HEK293T (cell line): ENCODE measurements around the gene GARIN3.
"Not testable (repeated sequence)": the region's sequence is repeated elsewhere in the genome, so short reads cannot be mapped to it uniquely, and the experiment has no call there.

Experiments
- CTCF ChIA-PET: fragments of 350-600 bp; formaldehyde crosslinking; extraction: SDS; loops from one replicate; lab custom pipeline; 2021; ENCODE audit warnings: antibody characterized with exemption, inconsistent platforms; lab: Yijun Ruan, JAX
- POLR2A ChIA-PET: fragments of 350-600 bp; formaldehyde crosslinking; extraction: SDS; loops from one replicate; lab custom pipeline; 2020; ENCODE audit warnings: antibody characterized with exemption, inconsistent platforms; lab: Yijun Ruan, JAX
- DNase-seq: peaks from one replicate; pipeline ENCODE4 v3.0.0; 2012; ENCODE audit warnings: mixed read lengths; ENCODE audit errors: extremely low spot score
- ARNT ChIP-seq: fragments of 450-650 bp; IDR thresholded peaks from 2 replicates; pipeline ENCODE4 v1.6.1; 2017; ENCODE audit warnings: mild to moderate bottlenecking
- CTBP1 ChIP-seq: fragments of 450-650 bp; IDR thresholded peaks from 2 replicates; pipeline ENCODE4 v1.6.1; 2016; ENCODE audit warnings: borderline replicate concordance
- ELF4 ChIP-seq: fragments of 450-650 bp; IDR thresholded peaks from 2 replicates; pipeline ENCODE4 v1.6.1; 2017; ENCODE audit warnings: antibody characterized with exemption
- FOXA1 ChIP-seq: fragments of 450-650 bp; IDR thresholded peaks from 2 replicates; pipeline ENCODE4 v1.6.1; 2016; ENCODE audit warnings: mild to moderate bottlenecking
- FOXK2 ChIP-seq: fragments of 450-650 bp; IDR thresholded peaks from 2 replicates; pipeline ENCODE4 v1.6.1; 2016; ENCODE audit warnings: mild to moderate bottlenecking
- FOXM1 ChIP-seq: fragments of 450-650 bp; IDR thresholded peaks from 2 replicates; pipeline ENCODE4 v1.6.1; 2017; ENCODE audit warnings: mild to moderate bottlenecking, borderline replicate concordance
- HDGF ChIP-seq: fragments of 450-650 bp; IDR thresholded peaks from 2 replicates; pipeline ENCODE4 v1.6.1; 2017; ENCODE audit warnings: antibody characterized with exemption, borderline replicate concordance
- L3MBTL2 ChIP-seq: fragments of 450-650 bp; conservative IDR thresholded peaks from 2 replicates; pipeline ENCODE4 v1.6.1; 2016; ENCODE audit warnings: mild to moderate bottlenecking
- LEF1 ChIP-seq: fragments of 450-650 bp; IDR thresholded peaks from 2 replicates; pipeline ENCODE4 v1.6.1; 2017; ENCODE audit warnings: mild to moderate bottlenecking, borderline replicate concordance
- NFRKB ChIP-seq: fragments of 450-650 bp; IDR thresholded peaks from 2 replicates; pipeline ENCODE4 v1.6.1; 2016; ENCODE audit warnings: mild to moderate bottlenecking, moderate library complexity
- SP1 ChIP-seq: fragments of 450-650 bp; IDR thresholded peaks from 2 replicates; pipeline ENCODE4 v1.6.1; 2017
- SUZ12 ChIP-seq: fragments of 450-650 bp; IDR thresholded peaks from 2 replicates; pipeline ENCODE4 v1.6.1; 2016; ENCODE audit warnings: mild to moderate bottlenecking
- TARDBP ChIP-seq: fragments of 450-650 bp; IDR thresholded peaks from 2 replicates; pipeline ENCODE4 v1.6.1; 2016
- ZNF384 ChIP-seq: fragments of 450-650 bp; IDR thresholded peaks from 2 replicates; pipeline ENCODE4 v1.6.1; 2016
- TF ChIP-seq, protein P1 (sequence below): fragments of 450-650 bp; IDR thresholded peaks from 2 replicates; pipeline ENCODE4 v1.6.1; 2016

Gene GARIN3

GRCh38 chr5:157212307-157212706 lies 46.2 kb upstream of the GARIN3 start:
- no peak for TF ChIP-seq SUZ12
- no peak for TF ChIP-seq NFRKB
- TF ChIP-seq ZNF384, result no peak
- TF ChIP-seq TARDBP, result no peak
- no peak for TF ChIP-seq LEF1
- TF ChIP-seq SP1, result no peak
- TF ChIP-seq L3MBTL2, result no peak
- no peak for TF ChIP-seq FOXM1
- POLR2A ChIA-PET, result no interaction called here
- CTCF ChIA-PET, result no interaction called here

GRCh38 chr5:157210652-157211051 lies 44.6 kb upstream of the GARIN3 start:
- POLR2A ChIA-PET, DNase-seq, CTCF ChIA-PET: not testable (repeated sequence)

More at GRCh38 chr5:157212307-157212706, 46.2 kb upstream of the GARIN3 start:
- no peak for DNase-seq

GRCh38 chr5:157205708-157206107 lies 39.6 kb upstream of the GARIN3 start:
- ChIA-PET CTCF (interaction anchor here (0.7 to 1.0 kb wide), 2 partner anchors 48 to 63 kb away, joined by 3 read pairs; no protein-coding TSS in a partner anchor), POLR2A (no interaction called here)
- DNase-seq, result no peak
- no peak for TF ChIP-seq HDGF
- no peak for TF ChIP-seq FOXM1
- no peak for TF ChIP-seq ELF4
- no peak for TF ChIP-seq CTBP1
- TF ChIP-seq LEF1, result no peak

- POLR2A ChIA-PET, result no interaction called here
- no peak for DNase-seq
- no peak for TF ChIP-seq NFRKB
- TF ChIP-seq LEF1, result no peak
- no peak for TF ChIP-seq FOXK2
- TF ChIP-seq ARNT, result no peak
- no peak for TF ChIP-seq SUZ12
- no peak for TF ChIP-seq ZNF384
- no peak for TF ChIP-seq HDGF
- TF ChIP-seq FOXA1, result no peak
- TF ChIP-seq L3MBTL2, result no peak
- TF ChIP-seq TARDBP, result no peak
- no peak for TF ChIP-seq SP1
- no peak for TF ChIP-seq CTBP1
- TF ChIP-seq, protein P1, sequence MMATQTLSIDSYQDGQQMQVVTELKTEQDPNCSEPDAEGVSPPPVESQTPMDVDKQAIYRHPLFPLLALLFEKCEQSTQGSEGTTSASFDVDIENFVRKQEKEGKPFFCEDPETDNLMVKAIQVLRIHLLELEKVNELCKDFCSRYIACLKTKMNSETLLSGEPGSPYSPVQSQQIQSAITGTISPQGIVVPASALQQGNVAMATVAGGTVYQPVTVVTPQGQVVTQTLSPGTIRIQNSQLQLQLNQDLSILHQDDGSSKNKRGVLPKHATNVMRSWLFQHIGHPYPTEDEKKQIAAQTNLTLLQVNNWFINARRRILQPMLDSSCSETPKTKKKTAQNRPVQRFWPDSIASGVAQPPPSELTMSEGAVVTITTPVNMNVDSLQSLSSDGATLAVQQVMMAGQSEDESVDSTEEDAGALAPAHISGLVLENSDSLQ, result no peak
- TF ChIP-seq ELF4, result no peak
- TF ChIP-seq FOXM1, result no peak
- CTCF ChIA-PET, result interaction anchor here (0.6 kb wide), 1 partner anchor 221 kb away, joined by 3 read pairs; no protein-coding TSS in a partner anchor
Measured at GRCh38 chr5:157204765-157205164, 38.7 kb upstream of the GARIN3 start.

- ChIA-PET POLR2A (no interaction called here), CTCF (no interaction called here)
- TF ChIP-seq FOXK2, result no peak
- no peak for DNase-seq
Measured at GRCh38 chr5:157203417-157203816, 37.4 kb upstream of the GARIN3 start.

DNA sequence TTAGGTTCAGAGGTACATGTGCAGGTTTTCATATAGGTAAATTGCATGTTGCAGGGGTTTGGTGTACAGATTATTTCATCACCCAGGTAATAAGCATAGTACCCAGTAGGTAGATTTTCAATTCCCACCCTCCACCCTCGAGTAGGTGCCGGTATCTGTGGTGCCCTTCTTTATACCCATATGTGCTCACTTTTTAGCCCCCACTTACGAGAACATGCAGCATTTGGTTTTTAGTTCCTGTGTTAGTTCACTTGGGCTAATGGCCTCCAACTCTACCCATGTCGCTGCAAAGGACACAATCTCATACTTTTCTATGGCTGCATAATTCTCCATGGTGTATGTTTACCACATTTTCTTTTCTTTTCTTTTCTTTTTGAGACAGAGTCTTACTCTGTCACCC lies 35.8 kb upstream of the GARIN3 start:
- ChIA-PET CTCF (no interaction called here), POLR2A (no interaction called here)
- DNase-seq, result no peak
- no peak for TF ChIP-seq NFRKB
- no peak for TF ChIP-seq ELF4
- TF ChIP-seq FOXA1, result no peak
- TF ChIP-seq ARNT, result no peak
- TF ChIP-seq LEF1, result no peak
- TF ChIP-seq FOXM1, result no peak
- no peak for TF ChIP-seq ZNF384
- no peak for TF ChIP-seq SP1
- no peak for TF ChIP-seq FOXK2
- TF ChIP-seq L3MBTL2, result no peak

DNA sequence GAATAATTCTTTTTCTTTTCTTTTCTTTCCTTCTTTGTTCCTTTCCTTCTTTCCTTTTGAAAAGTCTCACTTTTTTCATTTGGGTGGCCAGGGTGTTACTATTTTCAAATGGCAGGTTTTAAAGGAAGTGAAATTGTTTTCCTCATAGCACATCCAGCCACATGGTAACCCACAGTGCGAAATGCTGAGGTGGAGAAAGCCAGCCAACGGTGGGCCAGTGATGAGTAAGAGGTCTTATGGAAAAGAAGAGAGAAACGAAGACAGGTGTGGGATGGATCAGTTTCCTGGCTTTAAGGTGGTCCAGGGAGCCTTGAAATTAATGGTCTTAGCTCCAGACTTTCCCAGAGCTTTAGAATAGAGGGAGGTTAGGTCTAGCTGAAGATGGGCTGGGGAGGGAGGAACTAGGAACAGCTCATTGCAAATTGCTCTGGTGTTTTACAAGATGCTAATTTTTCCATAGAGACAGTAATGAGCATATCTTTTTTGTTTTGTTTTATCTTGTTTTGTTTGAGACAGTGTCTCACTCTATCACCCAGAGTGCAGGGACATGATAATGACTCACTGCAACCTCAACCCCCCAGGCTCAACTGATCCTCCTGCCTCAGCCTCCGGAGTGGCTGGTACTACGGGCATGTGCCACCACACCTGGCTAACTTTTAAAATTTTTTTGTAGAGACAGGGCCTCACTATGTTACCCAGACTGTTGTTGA lies 32.4 kb upstream of the GARIN3 start:
- no peak for DNase-seq
- ChIA-PET POLR2A (no interaction called here), CTCF (no interaction called here)
- TF ChIP-seq, protein P1, result no peak

GRCh38 chr5:157197086-157197485 lies 31.0 kb upstream of the GARIN3 start:
- DNase-seq, result no peak
- ChIA-PET CTCF (no interaction called here), POLR2A (no interaction called here)
- TF ChIP-seq LEF1, result no peak
- no peak for TF ChIP-seq NFRKB
- TF ChIP-seq L3MBTL2, result no peak
- TF ChIP-seq SUZ12, result no peak
- TF ChIP-seq FOXA1, result no peak
- TF ChIP-seq CTBP1, result no peak
- no peak for TF ChIP-seq ELF4
- TF ChIP-seq, protein P1, result no peak
- TF ChIP-seq HDGF, result no peak
- no peak for TF ChIP-seq TARDBP
- TF ChIP-seq SP1, result no peak
- TF ChIP-seq FOXK2, result no peak
- no peak for TF ChIP-seq ARNT
- TF ChIP-seq FOXM1, result no peak
